NCI-H1930 (cell line): ENCODE data around the gene ZSCAN25.
"Not testable (repeated sequence)": the region's sequence is repeated elsewhere in the genome, so short reads cannot be mapped to it uniquely, and the experiment has no call there.

Experiments
- DNase-seq, 2 experiments: peaks; one replicate each; lab custom pipeline; 2025; lab: John Stamatoyannopoulos, UW

The ZSCAN25 gene

GRCh38 chr7:99617192-99617781 is 541 bp downstream of the ZSCAN25 start:
- DNase-seq, result no peak

- no peak for DNase-seq
Measured at GRCh38 chr7:99618726-99619125, 2.0 kb downstream of the ZSCAN25 start.

GRCh38 chr7:99619571-99620130 is 2.9 kb downstream of the ZSCAN25 start:
- DNase-seq, result no peak

- no peak for DNase-seq
Measured at GRCh38 chr7:99621271-99621670, 4.5 kb downstream of the ZSCAN25 start.

- no peak for DNase-seq
Measured at GRCh38 chr7:99622596-99622995, 5.8 kb downstream of the ZSCAN25 start.

GRCh38 chr7:99623091-99623693 is 6.4 kb downstream of the ZSCAN25 start:
- DNase-seq, result no peak

- no peak for DNase-seq
Measured at GRCh38 chr7:99623702-99624447, 7.1 kb downstream of the ZSCAN25 start.

- DNase-seq, result no peak
Measured at GRCh38 chr7:99624484-99624883, 7.7 kb downstream of the ZSCAN25 start.

- DNase-seq, result no peak
Measured at GRCh38 chr7:99625321-99625720, 8.6 kb downstream of the ZSCAN25 start.

- no peak for DNase-seq
Measured at GRCh38 chr7:99625961-99626360, 9.2 kb downstream of the ZSCAN25 start.

GRCh38 chr7:99626661-99627060 is 9.9 kb downstream of the ZSCAN25 start:
- no peak for DNase-seq

- DNase-seq, result no peak
Measured at GRCh38 chr7:99627513-99627912, 10.8 kb downstream of the ZSCAN25 start.

- DNase-seq, result no peak
Measured at GRCh38 chr7:99628471-99629465, 12.0 kb downstream of the ZSCAN25 start.

GRCh38 chr7:99629643-99630042 is 12.9 kb downstream of the ZSCAN25 start:
- no peak for DNase-seq

GRCh38 chr7:99631295-99632109 is 14.8 kb downstream of the ZSCAN25 start:
- DNase-seq, result no peak

GRCh38 chr7:99637414-99637813 is 20.7 kb downstream of the ZSCAN25 start:
- DNase-seq, result not testable (repeated sequence)

GRCh38 chr7:99638731-99639130 is 22.0 kb downstream of the ZSCAN25 start:
- no peak for DNase-seq

GRCh38 chr7:99639267-99639666 is 22.5 kb downstream of the ZSCAN25 start:
- DNase-seq, result no peak

- DNase-seq, result no peak
Measured at GRCh38 chr7:99642027-99642426, 25.3 kb downstream of the ZSCAN25 start.

GRCh38 chr7:99643464-99643863 is 26.7 kb downstream of the ZSCAN25 start:
- no peak for DNase-seq

- no peak for DNase-seq
Measured at GRCh38 chr7:99644431-99644830, 27.7 kb downstream of the ZSCAN25 start.
